Liver (tissue), 9 donors: ENCODE data around the gene SEPSECS. TPM values are rescaled to one million over a fixed set of nuclear protein-coding genes. Genes with fewer than 3 reads are reported as not detected.

Experiments
- DNase-seq: peaks from one replicate; pipeline ENCODE4 v3.0.0-alpha.2; 2017; ENCODE audit warnings: low spot score
- H3K27ac ChIP-seq, 2 donors: one replicate each; pipeline ENCODE4 v1.7.0; 2013; ENCODE audit warnings: inconsistent platforms in 2 of 2, low read length in 2 of 2, control low read depth in 1 of 2, low read depth in 1 of 2, mild to moderate bottlenecking in 1 of 2
- H3K27me3 ChIP-seq, 4 donors: one replicate each; pipeline versions ENCODE4 v1.6.1 to v1.7.0; 2013; ENCODE audit warnings: low read length in 3 of 4, inconsistent platforms in 1 of 4, mild to moderate bottlenecking in 1 of 4, moderate library complexity in 1 of 4; ENCODE audit not compliant: control insufficient read depth in 4 of 4, insufficient read depth in 4 of 4
- H3K36me3 ChIP-seq, 4 donors: one replicate each; pipeline versions ENCODE4 v1.6.1 to v1.7.0; 2013; ENCODE audit warnings: low read length in 3 of 4, mild to moderate bottlenecking in 3 of 4, low read depth in 1 of 4, moderate library complexity in 1 of 4; ENCODE audit not compliant: control insufficient read depth in 4 of 4, insufficient read depth in 3 of 4
- H3K4me1 ChIP-seq, 4 donors: one replicate each; pipeline versions ENCODE4 v1.6.1 to v1.7.0; 2013; ENCODE audit warnings: low read length in 3 of 4, mild to moderate bottlenecking in 3 of 4, moderate library complexity in 1 of 4; ENCODE audit not compliant: control insufficient read depth in 4 of 4, insufficient read depth in 4 of 4
- H3K4me3 ChIP-seq, 3 donors: one replicate each; pipeline versions ENCODE4 v1.6.1 to v1.7.0; 2013; ENCODE audit warnings: low read length in 3 of 3, control low read depth in 1 of 3, low read depth in 1 of 3, mild to moderate bottlenecking in 1 of 3
- H3K9ac ChIP-seq, 2 donors: one replicate each; pipeline ENCODE4 v1.7.0; 2013; ENCODE audit warnings: low read length in 2 of 2, mild to moderate bottlenecking in 2 of 2, moderate library complexity in 2 of 2, control low read depth in 1 of 2, low read depth in 1 of 2
- H3K9me3 ChIP-seq, 4 donors: one replicate each; pipeline versions ENCODE4 v1.6.1 to v1.7.0; 2013; ENCODE audit warnings: low read length in 3 of 4; ENCODE audit not compliant: control insufficient read depth in 4 of 4
- ATF3 ChIP-seq: IDR thresholded peaks from 2 replicates; pipeline ENCODE4 v1.6.1; 2016; ENCODE audit warnings: antibody characterized with exemption
- CTCF ChIP-seq: fragments of 150-350 bp; IDR thresholded peaks from 2 replicates; pipeline ENCODE4 v1.5.1; 2017; ENCODE audit warnings: improper control_type of control experiment, low read depth, low read length; ENCODE audit not compliant: missing input control
- EGR1 ChIP-seq, 2 donors: IDR thresholded peaks; 2 replicates each; pipeline ENCODE4 v1.6.1; 2016 to 2018; ENCODE audit warnings: antibody characterized with exemption in 2 of 2, low read depth in 2 of 2
- FOXA1 ChIP-seq: IDR thresholded peaks from 2 replicates; pipeline ENCODE4 v1.6.1; 2016; ENCODE audit warnings: antibody characterized with exemption
- FOXA2 ChIP-seq: IDR thresholded peaks from 2 replicates; pipeline ENCODE4 v1.6.1; 2016; ENCODE audit warnings: antibody characterized with exemption
- GABPA ChIP-seq, 2 donors: IDR thresholded peaks in 1 of 2; conservative IDR thresholded peaks in 1 of 2; 2 replicates each; pipeline ENCODE4 v1.6.1; 2016; ENCODE audit warnings: antibody characterized with exemption in 2 of 2, mild to moderate bottlenecking in 1 of 2, moderate library complexity in 1 of 2
- HNF4A ChIP-seq, 2 donors: conservative IDR thresholded peaks; 2 replicates each; pipeline ENCODE4 v1.6.1; 2016; ENCODE audit warnings: antibody characterized with exemption in 2 of 2, mild to moderate bottlenecking in 2 of 2
- HNF4G ChIP-seq: IDR thresholded peaks from 2 replicates; pipeline ENCODE4 v1.6.1; 2016; ENCODE audit warnings: antibody characterized with exemption
- JUND ChIP-seq, 2 donors: IDR thresholded peaks; 2 replicates each; pipeline ENCODE4 v1.6.1; 2016; ENCODE audit warnings: antibody characterized with exemption in 2 of 2
- MAX ChIP-seq: IDR thresholded peaks from 2 replicates; pipeline ENCODE4 v1.6.1; 2016; ENCODE audit warnings: antibody characterized with exemption
- NR2F2 ChIP-seq: IDR thresholded peaks from 2 replicates; pipeline ENCODE4 v1.6.1; 2016; ENCODE audit warnings: antibody characterized with exemption
- RAD21 ChIP-seq, 2 donors: IDR thresholded peaks; 2 replicates each; pipeline ENCODE4 v1.6.1; 2016; ENCODE audit warnings: antibody characterized with exemption in 2 of 2, mild to moderate bottlenecking in 2 of 2
- REST ChIP-seq: IDR thresholded peaks from 2 replicates; pipeline ENCODE4 v1.6.1; 2016; ENCODE audit warnings: antibody characterized with exemption, mild to moderate bottlenecking
- RXRA ChIP-seq, 2 donors: IDR thresholded peaks; 2 replicates each; pipeline ENCODE4 v1.6.1; 2017 to 2018; ENCODE audit warnings: antibody characterized with exemption in 2 of 2, mild to moderate bottlenecking in 1 of 2
- SP1 ChIP-seq: IDR thresholded peaks from 2 replicates; pipeline ENCODE4 v1.6.1; 2018; ENCODE audit warnings: antibody characterized with exemption, mild to moderate bottlenecking
- TAF1 ChIP-seq: conservative IDR thresholded peaks from 2 replicates; pipeline ENCODE4 v1.6.1; 2016; ENCODE audit warnings: antibody characterized with exemption, mild to moderate bottlenecking
- YY1 ChIP-seq: IDR thresholded peaks from 2 replicates; pipeline ENCODE4 v1.6.1; 2016; ENCODE audit warnings: antibody characterized with exemption, mild to moderate bottlenecking
- WGBS: extraction: QIAGEN DNeasy Blood & Tissue Kit; methylation state at CpG from one replicate; pipeline ENCODE4 v1.1.7; 2013; 5-methylcytosine and 5-hydroxymethylcytosine counted together
- polyA plus RNA-seq, 2 donors: library from polyadenylated mRNA; stranded (reverse) in 1 of 2; unstranded in 1 of 2; fragments of 200-250 nt in 1 of 2; fragments of >200 nt in 1 of 2; fragmentation: Nextera tagmentation in 1 of 2; extraction: Ambion mirVana in 1 of 2; gene quantifications; one replicate each; pipeline versions ENCODE4 v1.2.1 to v1.2.3, GENCODE V29; 2013 to 2015
- total RNA-seq, 2 donors: library from RNA; depleted of rRNA; stranded (reverse); fragments of >200 nt; gene quantifications; one replicate each; pipeline ENCODE4 v1.2.3, GENCODE V29; 2014
- TF ChIP-seq, protein P1 (sequence below): IDR thresholded peaks from 2 replicates; pipeline ENCODE4 v1.6.1; 2016; ENCODE audit warnings: antibody characterized with exemption
- donor health status: healthy.
- donor health status: healthy.
- donor health status: healthy.
- donor health status: healthy.
- donor health status: healthy.

SEPSECS gene
- total and polyA plus RNA-seq, 4 donors, result 10.3 to 31.7 (median 13.2) TPM

- TF ChIP-seq MAX (no peak), FOXA2 (no peak), GABPA (IDR thresholded peaks at IDR 0.05 in 1 of 2, conservative IDR thresholded peaks at IDR 0.05 in 1 of 2) (no peak), HNF4A (conservative IDR thresholded peaks at IDR 0.05) (no peak)
These were observed 4.3 kb downstream of the SEPSECS start (continued) for GRCh38 chr4:25155947-25156346.

- 26% methylated on average over 4 of the region's 4 CpGs for WGBS
- Histone ChIP-seq H3K4me1 (peaks cover 0 to 17% (median 3%) of the 10 kb centered on the region in 4 donors), H3K9ac (peak overlapping the region; percentile 56 to 88), H3K36me3 (peaks cover 0 to 8% (median 5%) of the 10 kb centered on the region in 4 donors), H3K27ac (peak overlapping the region; percentile 79 to 86), H3K4me3 (peak overlapping the region in 1 of 3 donors; percentile 1), H3K9me3 (no peaks in the 10 kb centered on the region), H3K27me3 (no peaks in the 10 kb centered on the region)
- no peak for DNase-seq
- TF ChIP-seq, protein P1, sequence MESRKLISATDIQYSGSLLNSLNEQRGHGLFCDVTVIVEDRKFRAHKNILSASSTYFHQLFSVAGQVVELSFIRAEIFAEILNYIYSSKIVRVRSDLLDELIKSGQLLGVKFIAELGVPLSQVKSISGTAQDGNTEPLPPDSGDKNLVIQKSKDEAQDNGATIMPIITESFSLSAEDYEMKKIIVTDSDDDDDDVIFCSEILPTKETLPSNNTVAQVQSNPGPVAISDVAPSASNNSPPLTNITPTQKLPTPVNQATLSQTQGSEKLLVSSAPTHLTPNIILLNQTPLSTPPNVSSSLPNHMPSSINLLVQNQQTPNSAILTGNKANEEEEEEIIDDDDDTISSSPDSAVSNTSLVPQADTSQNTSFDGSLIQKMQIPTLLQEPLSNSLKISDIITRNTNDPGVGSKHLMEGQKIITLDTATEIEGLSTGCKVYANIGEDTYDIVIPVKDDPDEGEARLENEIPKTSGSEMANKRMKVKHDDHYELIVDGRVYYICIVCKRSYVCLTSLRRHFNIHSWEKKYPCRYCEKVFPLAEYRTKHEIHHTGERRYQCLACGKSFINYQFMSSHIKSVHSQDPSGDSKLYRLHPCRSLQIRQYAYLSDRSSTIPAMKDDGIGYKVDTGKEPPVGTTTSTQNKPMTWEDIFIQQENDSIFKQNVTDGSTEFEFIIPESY, result no peak
- TF ChIP-seq EGR1 (IDR thresholded peaks at IDR 0.05; ENCODE audit: low read depth in 2 of 2), result no peak
- no peak for TF ChIP-seq NR2F2
- peak; percentile 97 for TF ChIP-seq HNF4A (conservative IDR thresholded peaks at IDR 0.05)
- TF ChIP-seq CTCF, result no peak
- TF ChIP-seq ATF3, result peak; percentile 24
- TF ChIP-seq RAD21 (IDR thresholded peaks at IDR 0.05), result peak; percentile 24 to 37
- TF ChIP-seq REST, result peak; percentile 74
- peak in 1 of 2 donors; percentile 68 for TF ChIP-seq GABPA (IDR thresholded peaks at IDR 0.05 in 1 of 2, conservative IDR thresholded peaks at IDR 0.05 in 1 of 2)
- peak; percentile 40 to 43 for TF ChIP-seq RXRA (IDR thresholded peaks at IDR 0.05)
- peak; percentile 97 for TF ChIP-seq SP1
- TF ChIP-seq MAX, result no peak
- peak in 1 of 2 donors; percentile 18 for TF ChIP-seq JUND (IDR thresholded peaks at IDR 0.05)
- no peak for TF ChIP-seq FOXA1
- TF ChIP-seq TAF1, result peak; percentile 71
- no peak for TF ChIP-seq FOXA2
- TF ChIP-seq HNF4G, result peak; percentile 91
- TF ChIP-seq YY1, result peak; percentile 57
These were observed 5.5 kb downstream of the SEPSECS start for GRCh38 chr4:25154594-25155265.
